Tibial nerve (tissue), 4 donors: ENCODE results near the gene SFXN4.

ENCODE experiments used
- EP300 ChIP-seq, 2 donors: sonication (generic); formaldehyde crosslinking; IDR thresholded peaks; one replicate each; pipeline ENCODE4 v1.6.1; 2017; ENCODE audit warnings: antibody characterized with exemption in 2 of 2, mild to moderate bottlenecking in 1 of 2
- TF ChIP-seq, protein P1 (sequence below), 5 experiments: fragments of 200-600 bp in 3 of 5; fragments of 450-650 bp in 2 of 5; sonication (generic) in 3 of 5; IDR thresholded peaks; one replicate each; pipeline ENCODE4 v1.5.1; 2016 to 2019; ENCODE audit warnings: antibody characterized with exemption in 5 of 5, mild to moderate bottlenecking in 3 of 5, moderate library complexity in 2 of 5

DNA sequence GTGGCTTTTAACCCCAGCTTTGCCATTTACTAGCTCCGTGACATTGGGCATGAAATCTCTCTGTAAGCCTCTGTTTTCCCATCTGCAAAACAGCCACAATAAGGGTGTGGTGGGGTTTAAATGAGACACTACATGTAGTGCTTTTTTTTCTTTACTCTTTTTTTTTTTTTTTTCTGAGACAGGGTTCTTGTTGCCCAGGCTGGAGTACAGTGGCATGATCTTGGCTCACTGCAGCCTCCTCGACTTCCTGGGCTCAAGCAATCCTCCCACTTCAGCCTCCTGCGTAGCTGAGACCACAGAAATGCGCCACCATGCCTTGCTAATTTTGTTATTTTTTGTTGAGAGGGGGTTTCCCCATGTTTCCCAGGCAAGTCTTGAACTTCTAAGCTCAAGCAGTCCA is 69.9 kb downstream of the SFXN4 start:
- TF ChIP-seq, protein P1, sequence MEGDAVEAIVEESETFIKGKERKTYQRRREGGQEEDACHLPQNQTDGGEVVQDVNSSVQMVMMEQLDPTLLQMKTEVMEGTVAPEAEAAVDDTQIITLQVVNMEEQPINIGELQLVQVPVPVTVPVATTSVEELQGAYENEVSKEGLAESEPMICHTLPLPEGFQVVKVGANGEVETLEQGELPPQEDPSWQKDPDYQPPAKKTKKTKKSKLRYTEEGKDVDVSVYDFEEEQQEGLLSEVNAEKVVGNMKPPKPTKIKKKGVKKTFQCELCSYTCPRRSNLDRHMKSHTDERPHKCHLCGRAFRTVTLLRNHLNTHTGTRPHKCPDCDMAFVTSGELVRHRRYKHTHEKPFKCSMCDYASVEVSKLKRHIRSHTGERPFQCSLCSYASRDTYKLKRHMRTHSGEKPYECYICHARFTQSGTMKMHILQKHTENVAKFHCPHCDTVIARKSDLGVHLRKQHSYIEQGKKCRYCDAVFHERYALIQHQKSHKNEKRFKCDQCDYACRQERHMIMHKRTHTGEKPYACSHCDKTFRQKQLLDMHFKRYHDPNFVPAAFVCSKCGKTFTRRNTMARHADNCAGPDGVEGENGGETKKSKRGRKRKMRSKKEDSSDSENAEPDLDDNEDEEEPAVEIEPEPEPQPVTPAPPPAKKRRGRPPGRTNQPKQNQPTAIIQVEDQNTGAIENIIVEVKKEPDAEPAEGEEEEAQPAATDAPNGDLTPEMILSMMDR (IDR thresholded peaks at IDR 0.05): no peak
- no peak for TF ChIP-seq EP300 (IDR thresholded peaks at IDR 0.05)
